Kidney (tissue), 14 donors: Measurements from ENCODE around the gene AKT1. TPM values are rescaled to one million over a fixed set of nuclear protein-coding genes. Genes with fewer than 3 reads are reported as not detected.

ENCODE experiments used
- DNase-seq, 5 donors: peaks; one replicate each; pipeline ENCODE4 v3.0.0-alpha.2; 2013 to 2020
- FAIRE-seq: peaks from 2 replicates; lab custom pipeline; 2012; peaks lifted over from hg19 to GRCh38; lab: Jason Lieb, UNC
- H3K27ac ChIP-seq, 2 donors: one replicate each; pipeline ENCODE4 v1.7.0; 2013; ENCODE audit warnings: low read depth in 2 of 2, low read length in 2 of 2, inconsistent platforms in 1 of 2
- H3K27me3 ChIP-seq: one replicate; pipeline ENCODE4 v1.7.1; 2013; ENCODE audit warnings: low read length, inconsistent platforms; ENCODE audit not compliant: control insufficient read depth, insufficient read depth
- H3K36me3 ChIP-seq, 3 donors: one replicate each; pipeline versions ENCODE4 v1.7.0 to v1.7.1; 2013; ENCODE audit warnings: low read length in 3 of 3, control low read depth in 1 of 3, inconsistent platforms in 1 of 3; ENCODE audit not compliant: insufficient read depth in 3 of 3, control insufficient read depth in 2 of 3
- H3K4me1 ChIP-seq, 3 donors: one replicate each; pipeline versions ENCODE4 v1.7.0 to v1.7.1; 2013; ENCODE audit warnings: low read length in 3 of 3, inconsistent platforms in 1 of 3, low read depth in 1 of 3; ENCODE audit not compliant: control insufficient read depth in 2 of 3, insufficient read depth in 2 of 3
- H3K4me3 ChIP-seq, 3 donors: one replicate each; pipeline versions ENCODE4 v1.7.0 to v1.8.1; 2013; ENCODE audit warnings: low read length in 3 of 3, control low read depth in 1 of 3, inconsistent platforms in 1 of 3
- H3K9ac ChIP-seq, 3 donors: one replicate each; pipeline versions ENCODE4 v1.7.0 to v1.7.1; 2013; ENCODE audit warnings: low read length in 3 of 3, control low read depth in 1 of 3, inconsistent platforms in 1 of 3
- H3K9me3 ChIP-seq, 3 donors: one replicate each; pipeline versions ENCODE4 v1.7.0 to v1.7.1; 2013; ENCODE audit warnings: low read length in 3 of 3, control low read depth in 1 of 3, inconsistent platforms in 1 of 3; ENCODE audit not compliant: control insufficient read depth in 2 of 3, insufficient read depth in 1 of 3
- intact Hi-C: fragments of 100-400 bp; cut with DNase I; formaldehyde crosslinking; loops from one replicate; pipeline ENCODE4 v1.11.1; 2022
- polyA plus RNA-seq: library from polyadenylated mRNA; stranded (reverse); fragments of 350-450 nt; fragmentation: Illumina TruSeq; extraction: RNeasy Lipid Tissue Mini Kit (QIAGEN cat#74804); gene quantifications from one replicate; pipeline ENCODE4 v1.2.3, GENCODE V29; 2014; ENCODE audit warnings: low read depth, low replicate concordance; ENCODE audit not compliant: insufficient read depth
- total RNA-seq: library from RNA; stranded (reverse); fragmentation: NEBNext Ultra II Directional; extraction: Animal tissue kit (Norgen Biotek cat#: 25700); gene quantifications from one replicate; pipeline ENCODE4 v1.2.1, GENCODE V29; 2021
- TF ChIP-seq, protein P1 (sequence below): IDR thresholded peaks from 3 replicates; pipeline ENCODE4 v1.5.1; 2012; ENCODE audit warnings: mild to moderate bottlenecking, moderate library complexity, borderline replicate concordance; ENCODE audit not compliant: insufficient read depth; ENCODE audit errors: extremely low read depth
- donor health status: control.
- donor health status: control.
- donor health status: control.
- donor health status: control.
- donor health status: control.
- donor health status: DM: yes; HTN: yes; CAD: no.
- donor health status: Normal renal cell carcinoma (clear cell type).

Gene AKT1
- total and polyA plus RNA-seq, 2 donors from 2014 or later: 70.6 to 125 TPM

GRCh38 chr14:104728631-104729030 is 66.9 kb downstream of the AKT1 start:
- no peak overlapping the region for H3K4me3 ChIP-seq
- H3K9me3 ChIP-seq: no peaks in the 10 kb centered on the region
- TF ChIP-seq, protein P1, sequence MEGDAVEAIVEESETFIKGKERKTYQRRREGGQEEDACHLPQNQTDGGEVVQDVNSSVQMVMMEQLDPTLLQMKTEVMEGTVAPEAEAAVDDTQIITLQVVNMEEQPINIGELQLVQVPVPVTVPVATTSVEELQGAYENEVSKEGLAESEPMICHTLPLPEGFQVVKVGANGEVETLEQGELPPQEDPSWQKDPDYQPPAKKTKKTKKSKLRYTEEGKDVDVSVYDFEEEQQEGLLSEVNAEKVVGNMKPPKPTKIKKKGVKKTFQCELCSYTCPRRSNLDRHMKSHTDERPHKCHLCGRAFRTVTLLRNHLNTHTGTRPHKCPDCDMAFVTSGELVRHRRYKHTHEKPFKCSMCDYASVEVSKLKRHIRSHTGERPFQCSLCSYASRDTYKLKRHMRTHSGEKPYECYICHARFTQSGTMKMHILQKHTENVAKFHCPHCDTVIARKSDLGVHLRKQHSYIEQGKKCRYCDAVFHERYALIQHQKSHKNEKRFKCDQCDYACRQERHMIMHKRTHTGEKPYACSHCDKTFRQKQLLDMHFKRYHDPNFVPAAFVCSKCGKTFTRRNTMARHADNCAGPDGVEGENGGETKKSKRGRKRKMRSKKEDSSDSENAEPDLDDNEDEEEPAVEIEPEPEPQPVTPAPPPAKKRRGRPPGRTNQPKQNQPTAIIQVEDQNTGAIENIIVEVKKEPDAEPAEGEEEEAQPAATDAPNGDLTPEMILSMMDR: no peak
- H3K27me3 ChIP-seq: no peaks in the 10 kb centered on the region
- FAIRE-seq (no peak), DNase-seq (no peak)
- intact Hi-C loops: no loop called here
- H3K27ac ChIP-seq: no peak overlapping the region
- peaks cover 0 to 40% (median 13%) of the 10 kb centered on the region in 3 donors for H3K4me1 ChIP-seq
- no peak overlapping the region for H3K9ac ChIP-seq
- H3K36me3 ChIP-seq: no peaks in the 10 kb centered on the region

DNA sequence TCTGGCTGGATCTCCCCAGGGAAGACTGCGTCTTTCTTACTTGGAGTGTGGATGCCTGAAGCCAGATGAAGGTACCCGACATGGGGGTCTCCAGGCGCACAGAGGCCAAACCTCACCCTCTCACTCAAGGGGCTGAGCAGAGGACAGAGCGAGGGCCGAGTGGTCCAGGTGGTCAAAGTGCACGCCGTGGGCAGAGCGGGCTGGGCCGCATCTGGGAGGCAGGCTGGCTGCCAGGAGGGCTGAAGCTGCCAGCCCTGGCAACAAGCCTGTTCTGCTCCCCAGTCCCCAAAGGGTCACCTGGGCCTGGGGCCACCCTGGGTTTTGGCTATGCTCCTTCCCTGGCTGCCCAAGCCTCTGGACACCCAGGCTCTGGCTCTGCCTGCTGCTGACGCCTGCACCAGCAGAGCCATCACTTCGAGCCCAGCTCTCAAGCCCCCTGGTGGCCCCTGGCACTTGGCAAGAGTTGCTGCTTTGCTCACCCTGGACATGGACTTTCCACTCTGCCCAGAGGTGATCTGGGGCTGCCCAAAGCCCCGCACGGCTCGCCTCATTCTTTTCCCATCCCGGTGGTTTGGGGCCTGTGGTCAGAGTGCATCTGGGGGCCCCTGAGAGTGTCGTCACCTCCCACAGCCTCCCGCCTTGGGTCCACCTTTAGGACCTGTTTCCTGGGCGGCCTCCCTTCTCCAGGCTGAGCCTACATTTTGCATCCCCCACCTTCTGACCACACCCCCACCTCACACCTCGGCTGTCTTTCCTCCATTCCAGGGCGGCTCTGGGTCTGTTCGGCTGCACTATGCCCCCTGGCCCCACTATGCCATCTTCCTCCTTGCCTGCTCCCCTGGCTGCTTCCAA is 68.7 kb downstream of the AKT1 start:
- Histone ChIP-seq H3K4me3 (no peak overlapping the region), H3K36me3 (no peaks in the 10 kb centered on the region), H3K27me3 (no peaks in the 10 kb centered on the region), H3K4me1 (peaks cover 0 to 26% (median 5%) of the 10 kb centered on the region in 3 donors), H3K27ac (peak overlapping the region in 1 of 2 donors; percentile 32), H3K9me3 (no peaks in the 10 kb centered on the region), H3K9ac (no peak overlapping the region)
- FAIRE-seq (no peak), DNase-seq (no peak)
- intact Hi-C loops: no loop called here
- TF ChIP-seq, protein P1: no peak

- FAIRE-seq (no peak), DNase-seq (no peak)
- H3K27ac ChIP-seq: no peak overlapping the region
- H3K9me3 ChIP-seq: no peaks in the 10 kb centered on the region
- H3K4me3 ChIP-seq: no peak overlapping the region
- no peak overlapping the region for H3K9ac ChIP-seq
- no peaks in the 10 kb centered on the region for H3K27me3 ChIP-seq
- intact Hi-C loops: no loop called here
- H3K4me1 ChIP-seq: peaks cover 0 to 29% (median 5%) of the 10 kb centered on the region in 3 donors
- H3K36me3 ChIP-seq: no peaks in the 10 kb centered on the region
- TF ChIP-seq, protein P1: no peak
These were observed 69.6 kb downstream of the AKT1 start for GRCh38 chr14:104725772-104726548.
